Right ventricle myocardium inferior (tissue), 1 donor: ENCODE data around the gene ADH4. TPM values are rescaled to one million over a fixed set of nuclear protein-coding genes. Genes with fewer than 3 reads are reported as not detected.
"Not testable (repeated sequence)": the region's sequence is repeated elsewhere in the genome, so short reads cannot be mapped to it uniquely, and the experiment has no call there.

Source experiments
- ATAC-seq: fragments of 200-7000 bp; cut with Tn5 transposase; one replicate; pipeline ENCODE4 v1.9.1; 2020; ENCODE audit warnings: mild to moderate bottlenecking, moderate library complexity
- DNase-seq: peaks from one replicate; pipeline ENCODE4 v3.0.0; 2021; ENCODE audit errors: missing footprints
- intact Hi-C: fragments of 100-400 bp; cut with DNase I; formaldehyde crosslinking; loops from one replicate; pipeline ENCODE4 v1.11.0; 2022
- long read RNA-seq: library from polyadenylated mRNA; unstranded; transcript quantifications from one replicate; pipeline ENCODE4 v2.0.0, GENCODE V29; 2021
- total RNA-seq: library from RNA; stranded (reverse); fragmentation: NEBNext Ultra II Directional; extraction: Animal tissue kit (Norgen Biotek cat#: 25700); gene quantifications from one replicate; pipeline ENCODE4 v1.2.1, GENCODE V29; 2021
- donor health status: DM: no; HTN: yes; CAD: no; lungs with severe emphysema.

Gene ADH4
- not detected for total RNA-seq
- long read RNA-seq = 0 reads

GRCh38 chr4:99144070-99144469, at the start of gene ADH4:
TSS of gene ADH4 (minus strand) at chr4:99144297. CDS start at chr4:99144222, 75 bp downstream.
- ATAC-seq = no peak
- DNase-seq = no peak
- intact Hi-C loops = no loop called here

GRCh38 chr4:99190336-99190735, 46.2 kb upstream of the ADH4 start:
- intact Hi-C loops = no loop called here
- DNase-seq (no peak), ATAC-seq (no peak)

GRCh38 chr4:99189900-99190299, 45.8 kb upstream of the ADH4 start:
- ATAC-seq, intact Hi-C loops, DNase-seq: not testable (repeated sequence)

- ATAC-seq (no peak), DNase-seq (no peak)
- intact Hi-C loops = no loop called here
Measured at GRCh38 chr4:99186029-99186428, 41.9 kb upstream of the ADH4 start.

GRCh38 chr4:99185581-99185980, 41.5 kb upstream of the ADH4 start:
- intact Hi-C loops = no loop called here
- no peak for ATAC-seq
- no peak for DNase-seq

GRCh38 chr4:99180382-99181070, 36.4 kb upstream of the ADH4 start:
- peak; percentile 62 for ATAC-seq
- no peak for DNase-seq
- intact Hi-C loops = no loop called here

GRCh38 chr4:99179626-99180025, 35.5 kb upstream of the ADH4 start:
- DNase-seq = no peak
- no peak for ATAC-seq
- intact Hi-C loops = no loop called here

- intact Hi-C loops = no loop called here
- no peak for ATAC-seq
- no peak for DNase-seq
Measured at GRCh38 chr4:99179178-99179577, 35.1 kb upstream of the ADH4 start.

GRCh38 chr4:99166544-99166943, 22.4 kb upstream of the ADH4 start:
- intact Hi-C loops = no loop called here
- ATAC-seq = no peak

GRCh38 chr4:99165978-99166377, 21.9 kb upstream of the ADH4 start:
- DNase-seq (no peak), ATAC-seq (no peak)
- intact Hi-C loops = no loop called here

More at GRCh38 chr4:99166544-99166943, 22.4 kb upstream of the ADH4 start:
- no peak for DNase-seq

GRCh38 chr4:99161373-99162099, 17.4 kb upstream of the ADH4 start:
- ATAC-seq (no peak), DNase-seq (no peak)
- intact Hi-C loops = no loop called here

GRCh38 chr4:99159699-99160098, 15.6 kb upstream of the ADH4 start:
- DNase-seq (no peak), ATAC-seq (no peak)

GRCh38 chr4:99157478-99157935, 13.4 kb upstream of the ADH4 start:
- DNase-seq = no peak
- intact Hi-C loops = no loop called here
- ATAC-seq = no peak

More at GRCh38 chr4:99159699-99160098, 15.6 kb upstream of the ADH4 start:
- intact Hi-C loops = no loop called here

- ATAC-seq (no peak), DNase-seq (no peak)
- intact Hi-C loops = no loop called here
Measured at GRCh38 chr4:99156992-99157391, 12.9 kb upstream of the ADH4 start.

GRCh38 chr4:99154658-99155342, 10.7 kb upstream of the ADH4 start:
- ATAC-seq (no peak), DNase-seq (no peak)
- intact Hi-C loops = no loop called here

GRCh38 chr4:99151995-99152394, 7.9 kb upstream of the ADH4 start:
- intact Hi-C loops = no loop called here
- no peak for ATAC-seq

GRCh38 chr4:99151452-99151851, 7.4 kb upstream of the ADH4 start:
- DNase-seq = no peak
- ATAC-seq = no peak
- intact Hi-C loops = no loop called here

More at GRCh38 chr4:99151995-99152394, 7.9 kb upstream of the ADH4 start:
- no peak for DNase-seq

GRCh38 chr4:99149426-99150019, 5.4 kb upstream of the ADH4 start:
- intact Hi-C loops = no loop called here
- DNase-seq (no peak), ATAC-seq (no peak)

GRCh38 chr4:99148550-99148949, 4.5 kb upstream of the ADH4 start:
- DNase-seq (no peak), ATAC-seq (no peak)
- intact Hi-C loops = no loop called here
